Measurements from ENCODE around the gene CCDC146. TPM values are rescaled to one million over a fixed set of nuclear protein-coding genes. Genes with fewer than 3 reads are reported as not detected.

CCDC146 gene
- 1 to 10 TPM in 1 of 2 donors, under 1 TPM in 1; 1.00 to 1.0 TPM for total RNA-seq

GRCh38 chr7:77121860-77122681 is at the start of gene CCDC146:
CCDC146 (plus strand) TSS chr7:77122615; CDS start chr7:77167669, 45,054 bp downstream.

GRCh38 chr7:77199013-77199966 is 76.9 kb downstream of the CCDC146 start, which contains the start of gene FGL2:
FGL2 (minus strand) TSS chr7:77199819; CDS start chr7:77199793, 26 bp downstream.

Other genes with a start within 250 kb of the CCDC146 start
- not detected for gene SPDYE17, start 90.3 kb upstream of the CCDC146 start, total RNA-seq
- under 1 TPM in 1 of 2 donors, not detected in 1; 0.34 TPM for gene SPDYE18, start 60.1 kb upstream of the CCDC146 start, total RNA-seq
- gene FGL2, start 77.2 kb downstream of the CCDC146 start, total RNA-seq = under 1 TPM in 1 of 2 donors, not detected in 1; under 0.01 TPM

All from melanocyte of skin (primary cell).